ENCODE measurements around the gene SLC66A2.

SLC66A2 gene

DNA sequence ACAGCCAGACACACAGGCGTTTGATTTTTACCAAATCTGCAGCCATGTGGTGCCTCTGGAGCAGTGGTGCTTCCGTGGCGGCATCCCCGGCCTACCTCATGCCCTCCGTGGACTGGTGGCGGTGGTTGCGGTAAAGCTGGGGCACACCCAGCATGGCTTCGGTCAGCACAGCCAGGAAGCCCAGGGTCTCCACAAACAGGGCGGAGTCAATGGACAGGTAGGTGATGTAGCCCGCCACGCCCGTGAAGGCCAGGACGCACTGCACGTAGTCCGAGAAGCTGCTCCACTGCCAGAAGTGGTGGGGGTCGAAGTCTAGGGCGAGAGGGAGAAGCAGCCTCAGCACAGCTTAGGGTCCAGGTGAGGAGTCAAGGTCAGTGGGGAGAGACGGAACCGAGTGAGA lies 32.4 kb downstream of the SLC66A2 start:
- DNase-seq (ENCODE audit: low read depth), result no peak

DNA sequence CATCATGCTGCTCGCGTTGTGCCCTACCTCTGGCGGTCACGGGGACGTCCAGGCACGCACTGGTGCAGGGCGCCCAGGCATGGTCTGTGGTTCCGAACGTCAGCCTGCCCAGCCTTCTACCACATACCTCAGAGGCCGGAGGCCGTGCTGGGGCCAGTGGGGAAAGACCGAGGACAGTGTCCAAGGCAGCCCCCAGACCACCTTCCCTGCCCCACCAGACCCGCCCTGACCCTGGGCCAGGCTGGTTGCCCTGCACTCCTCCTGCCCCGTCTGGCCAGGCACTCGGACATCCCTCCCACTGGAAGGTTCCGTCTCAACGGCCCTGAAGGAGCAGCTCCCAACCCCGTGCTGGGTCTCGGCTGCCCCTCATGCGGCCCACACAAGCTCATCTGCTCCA lies 32.8 kb downstream of the SLC66A2 start:
- DNase-seq (ENCODE audit: low read depth), result no peak

DNA sequence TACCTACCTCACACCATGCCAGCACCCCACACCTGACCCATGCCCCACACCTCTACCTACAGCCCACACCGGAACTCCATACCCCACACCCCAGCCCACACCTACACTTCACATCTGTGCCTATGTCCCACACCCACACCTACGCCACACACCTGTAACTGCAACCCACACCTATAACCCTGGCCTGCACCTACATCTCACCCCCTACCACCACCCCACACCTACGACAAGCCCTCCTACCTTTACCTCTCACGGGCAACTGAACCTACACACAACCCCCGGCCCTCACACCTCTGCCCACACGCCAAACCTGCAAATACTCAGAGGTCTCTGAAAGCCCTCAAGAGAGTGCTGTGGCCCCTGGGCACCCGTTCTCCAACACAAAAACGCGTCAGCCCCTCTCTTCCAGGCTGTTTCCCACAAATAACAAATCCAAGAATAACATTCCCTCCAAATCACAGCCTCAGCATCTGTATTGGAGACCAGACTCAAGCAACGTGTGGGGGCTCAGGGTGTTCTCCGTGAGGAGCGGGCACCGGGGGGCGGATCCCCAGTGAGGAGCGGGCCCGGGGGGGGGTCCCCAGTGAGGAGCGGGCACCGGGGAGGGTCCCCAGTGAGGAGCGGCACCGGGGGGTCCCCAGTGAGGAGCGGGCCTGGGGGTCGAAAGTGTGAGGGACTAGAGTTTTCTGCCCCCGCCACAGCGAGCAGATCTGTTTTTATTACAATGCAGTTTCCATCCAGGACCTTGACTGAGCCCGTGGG lies 33.4 kb downstream of the SLC66A2 start:
- DNase-seq (ENCODE audit: low read depth), result no peak

GRCh38 chr18:79917169-79917852 lies 34.1 kb downstream of the SLC66A2 start:
- DNase-seq (ENCODE audit: low read depth), result no peak

- no peak for DNase-seq (ENCODE audit: low read depth)
Observed at GRCh38 chr18:79916546-79917168, 34.8 kb downstream of the SLC66A2 start.

- no peak for DNase-seq (ENCODE audit: low read depth)
Observed at GRCh38 chr18:79916128-79916494, 35.3 kb downstream of the SLC66A2 start.

- DNase-seq (ENCODE audit: low read depth), result no peak
Observed at GRCh38 chr18:79915161-79916127, 36.0 kb downstream of the SLC66A2 start.

- no peak for DNase-seq (ENCODE audit: low read depth)
Observed at GRCh38 chr18:79914614-79915160, 36.8 kb downstream of the SLC66A2 start.

- DNase-seq (ENCODE audit: low read depth), result no peak
Observed at GRCh38 chr18:79912994-79913831, 38.2 kb downstream of the SLC66A2 start.

DNA sequence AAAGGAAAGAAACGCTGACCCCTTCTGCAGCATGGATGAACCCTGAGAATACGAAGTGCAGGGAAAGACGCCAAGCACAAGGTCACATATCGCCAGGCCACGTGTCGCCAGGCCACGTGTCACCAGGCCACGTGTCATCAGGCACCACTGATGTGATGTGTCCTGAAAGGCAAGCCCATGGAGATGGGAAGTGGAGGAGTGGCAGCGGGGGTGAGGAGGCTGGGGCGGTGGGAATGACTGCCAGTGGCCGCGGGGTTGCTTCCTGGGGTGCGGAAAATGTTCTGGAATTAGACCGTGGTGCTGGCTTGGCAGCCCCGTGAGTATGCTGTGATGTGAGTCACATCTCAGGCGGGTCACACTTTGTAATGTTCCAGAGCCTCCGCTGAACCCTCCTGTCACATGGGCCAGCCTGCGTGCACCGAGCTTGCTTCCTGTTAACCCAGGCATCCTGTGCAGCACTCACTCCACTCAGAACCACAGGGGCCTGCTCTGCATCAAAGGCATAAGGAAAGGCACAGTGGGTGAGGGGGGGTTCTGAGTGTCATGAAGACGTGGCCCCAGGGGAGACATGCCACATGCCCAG lies 39.0 kb downstream of the SLC66A2 start:
- no peak for DNase-seq (ENCODE audit: low read depth)

DNA sequence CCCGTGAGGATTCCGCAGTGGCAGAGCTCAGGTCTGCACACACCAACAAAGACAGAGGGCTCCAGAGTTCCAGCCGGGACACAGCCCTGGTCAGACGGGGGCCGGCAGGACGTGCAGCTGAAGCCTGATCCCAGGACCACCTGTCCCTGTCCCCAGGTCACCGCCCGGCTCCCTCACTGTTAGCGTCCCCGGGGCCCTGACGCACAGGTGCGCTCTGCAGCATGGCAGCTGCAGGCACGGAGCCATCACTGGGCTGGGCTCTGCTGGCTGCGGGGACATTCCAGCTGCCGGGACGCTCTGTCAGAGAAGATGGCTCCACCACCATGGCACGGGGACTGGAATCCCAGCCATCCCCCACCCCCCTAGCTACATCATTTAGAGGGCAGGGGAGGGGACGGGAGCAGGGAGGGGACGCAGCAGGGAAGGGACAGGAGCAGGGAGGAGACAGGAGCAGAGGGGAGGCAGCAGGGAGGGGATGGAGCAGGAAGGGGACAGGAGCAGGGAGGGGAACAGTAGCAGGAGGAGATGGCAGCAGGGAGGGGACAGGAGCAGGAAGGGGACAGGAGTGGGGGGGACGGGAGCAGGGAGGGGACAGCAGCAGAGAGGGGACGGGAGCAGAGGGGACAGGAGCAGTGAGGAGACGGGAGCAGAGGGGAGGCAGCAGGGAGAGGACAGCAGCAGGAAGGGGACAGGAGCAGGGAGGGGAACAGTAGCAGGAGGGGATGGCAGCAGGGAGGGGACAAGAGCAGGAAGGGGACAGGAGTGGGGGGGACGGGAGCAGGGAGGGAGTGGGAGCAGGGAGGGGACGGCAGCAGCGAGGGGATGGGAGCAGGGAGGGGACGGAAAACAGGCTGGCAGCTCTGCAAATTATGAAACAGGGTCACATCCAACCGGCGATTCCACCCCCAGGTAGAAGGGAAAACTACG lies 39.8 kb downstream of the SLC66A2 start:
- DNase-seq (ENCODE audit: low read depth), result no peak

GRCh38 chr18:79910563-79911343 lies 40.7 kb downstream of the SLC66A2 start:
- no peak for DNase-seq (ENCODE audit: low read depth)

GRCh38 chr18:79906706-79907105 lies 44.7 kb downstream of the SLC66A2 start:
- DNase-seq (ENCODE audit: low read depth), result no peak

DNA sequence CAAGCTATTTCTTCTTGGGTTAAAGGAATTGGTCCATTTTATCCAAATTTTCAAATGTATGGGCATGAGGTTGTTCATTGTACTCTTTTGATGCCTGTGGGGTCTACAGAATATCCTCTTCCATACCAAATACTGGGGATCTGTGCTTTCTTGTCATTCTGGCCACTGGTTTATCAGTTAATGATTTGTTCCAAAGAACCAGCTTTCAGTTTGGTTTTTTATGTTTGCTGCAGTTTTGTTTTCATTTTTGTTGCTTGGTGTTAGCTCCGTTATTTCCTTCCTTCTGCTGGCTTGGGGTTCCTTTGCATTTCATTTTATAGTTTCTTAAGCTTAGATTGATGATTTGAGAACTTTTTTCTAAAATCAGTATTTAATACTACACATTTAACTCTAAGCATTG lies 45.5 kb downstream of the SLC66A2 start:
- no peak for DNase-seq (ENCODE audit: low read depth)

DNA sequence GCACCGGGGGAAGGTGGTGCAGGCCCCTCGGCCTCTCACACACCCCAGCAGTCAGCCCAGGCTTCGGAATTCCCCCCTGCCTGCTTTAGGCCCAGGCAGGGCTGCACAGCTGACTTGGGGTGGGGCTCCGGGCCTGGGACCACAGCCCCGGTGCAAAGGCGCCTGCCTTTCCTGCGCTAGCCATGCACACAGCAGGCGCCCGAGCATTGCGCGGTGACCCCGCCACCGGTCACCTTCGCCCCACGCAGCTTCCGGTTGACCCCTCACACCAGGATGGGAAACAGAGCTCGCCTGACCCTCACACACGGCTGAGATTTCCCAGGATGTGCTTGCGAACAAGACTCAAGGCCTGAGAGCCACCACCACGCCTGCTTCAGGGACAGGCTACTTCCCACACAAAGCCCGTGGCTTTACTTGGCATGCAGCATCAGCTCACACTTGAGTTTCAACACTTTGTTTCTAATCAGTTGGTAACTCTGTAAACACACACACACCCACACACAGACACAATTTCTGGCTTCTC lies 46.0 kb downstream of the SLC66A2 start:
- DNase-seq (ENCODE audit: low read depth), result no peak

- DNase-seq (ENCODE audit: low read depth), result no peak
Observed at GRCh38 chr18:79904357-79905147, 46.9 kb downstream of the SLC66A2 start.

- no peak for DNase-seq (ENCODE audit: low read depth)
Observed at GRCh38 chr18:79903787-79904356, 47.6 kb downstream of the SLC66A2 start.

Measured in fibroblast of the conjunctiva (primary cell).